GM23338 (cell line): ENCODE data around the gene ZGPAT.

Experiments
- CTCF ChIP-seq, 2 experiments: fragments of 200-600 bp in 1 of 2; sonication (generic) in 1 of 2; conservative IDR thresholded peaks; 2 replicates each; pipeline versions ENCODE4 v1.5.1 to v1.6.1; 2016 to 2017; ENCODE audit warnings: antibody characterized with exemption in 2 of 2, low read depth in 2 of 2, mild to moderate bottlenecking in 2 of 2, moderate library complexity in 1 of 2
- EZH2 ChIP-seq: fragments of 200-600 bp; sonication (generic); IDR thresholded peaks from one replicate; pipeline ENCODE4 v1.8.0; 2017; ENCODE audit warnings: antibody characterized with exemption, mild to moderate bottlenecking, low read depth; ENCODE audit not compliant: unreplicated experiment
- EZH2phosphoT487 ChIP-seq: fragments of 200-600 bp; sonication (generic); IDR thresholded peaks from one replicate; pipeline ENCODE4 v1.8.1; 2018; ENCODE audit warnings: antibody characterized with exemption; ENCODE audit not compliant: unreplicated experiment
- POLR2AphosphoS5 ChIP-seq: IDR thresholded peaks from 2 replicates; pipeline ENCODE4 v1.6.1; 2016; ENCODE audit warnings: antibody characterized with exemption, low read depth
- REST ChIP-seq: IDR thresholded peaks from one replicate; pipeline ENCODE4 v1.6.1; 2018; ENCODE audit warnings: antibody characterized with exemption; ENCODE audit not compliant: unreplicated experiment
- ZNF114 ChIP-seq: fragments of 250-450 bp; sonication (Bioruptor Pico); IDR thresholded peaks from 2 replicates; pipeline ENCODE4 v1.5.0; 2020; ENCODE audit warnings: mild to moderate bottlenecking, moderate library complexity
- ZNF331 ChIP-seq: fragments of 250-450 bp; sonication (Bioruptor Pico); IDR thresholded peaks from 2 replicates; pipeline ENCODE4 v1.5.0; 2020; ENCODE audit warnings: low read depth, mild to moderate bottlenecking, moderate library complexity

- TF ChIP-seq CTCF (conservative IDR thresholded peaks at IDR 0.05; ENCODE audit: low read depth in 2 of 2), result no peak
- no peak for TF ChIP-seq REST
- TF ChIP-seq POLR2AphosphoS5, result no peak
- no peak for TF ChIP-seq EZH2
- no peak for TF ChIP-seq EZH2phosphoT487
- no peak for TF ChIP-seq ZNF114 (CRISPR knock-in tag)
- no peak for TF ChIP-seq ZNF331 (CRISPR knock-in tag)
Measured at GRCh38 chr20:63692436-63693082, 15.3 kb upstream of the ZGPAT start.
